DMS79 (cell line): Measurements from ENCODE around the gene APOO.

Source experiments
- DNase-seq: peaks from one replicate; lab custom pipeline; 2025; lab: John Stamatoyannopoulos, UW

Gene APOO

GRCh38 chrX:23817979-23818336, 89.8 kb downstream of the APOO start:
- DNase-seq: no peak

GRCh38 chrX:23816179-23816578, 91.6 kb downstream of the APOO start:
- no peak for DNase-seq

- DNase-seq: no peak
Measured at GRCh38 chrX:23815376-23815775, 92.4 kb downstream of the APOO start.

GRCh38 chrX:23813808-23814207, 93.9 kb downstream of the APOO start:
- no peak for DNase-seq

- DNase-seq: no peak
Measured at GRCh38 chrX:23811656-23812055, 96.1 kb downstream of the APOO start.

GRCh38 chrX:23811108-23811651, 96.6 kb downstream of the APOO start:
- no peak for DNase-seq

- DNase-seq: no peak
Measured at GRCh38 chrX:23810279-23810678, 97.5 kb downstream of the APOO start.

GRCh38 chrX:23805389-23805788, 102.3 kb downstream of the APOO start:
- DNase-seq: no peak

GRCh38 chrX:23804578-23804977, 103.2 kb downstream of the APOO start:
- DNase-seq: no peak

GRCh38 chrX:23803931-23804381, 103.8 kb downstream of the APOO start:
- DNase-seq: no peak

GRCh38 chrX:23802431-23802830, 105.3 kb downstream of the APOO start:
- DNase-seq: no peak

- no peak for DNase-seq
Measured at GRCh38 chrX:23799469-23800065, 108.2 kb downstream of the APOO start.

GRCh38 chrX:23797371-23798128, 110.2 kb downstream of the APOO start:
- peak; percentile 40 for DNase-seq

- DNase-seq: no peak
Measured at GRCh38 chrX:23795221-23795620, 112.5 kb downstream of the APOO start.

- DNase-seq: peak; percentile 54
Measured at GRCh38 chrX:23792861-23793553, 114.7 kb downstream of the APOO start.

- no peak for DNase-seq
Measured at GRCh38 chrX:23790155-23790497, 117.6 kb downstream of the APOO start.

GRCh38 chrX:23789386-23790154, 118.2 kb downstream of the APOO start:
- DNase-seq: no peak

GRCh38 chrX:23788946-23789345, 118.8 kb downstream of the APOO start:
- no peak for DNase-seq

- DNase-seq: no peak
Measured at GRCh38 chrX:23788521-23788920, 119.2 kb downstream of the APOO start.

- no peak for DNase-seq
Measured at GRCh38 chrX:23787745-23788118, 120.0 kb downstream of the APOO start.

GRCh38 chrX:23786268-23786815, 121.4 kb downstream of the APOO start:
- DNase-seq: no peak

GRCh38 chrX:23785580-23785979, 122.2 kb downstream of the APOO start:
- DNase-seq: no peak
